Tongue (tissue), 3 donors: ENCODE results near the gene TIMM8B. TPM values are rescaled to one million over a fixed set of nuclear protein-coding genes. Genes with fewer than 3 reads are reported as not detected.
A peak's percentile ranks its signal among the peaks of the same experiment; 100 is the strongest.
"Not testable (repeated sequence)": the region's sequence is repeated elsewhere in the genome, so short reads cannot be mapped to it uniquely, and the experiment has no call there.

Experiments used
- DNase-seq: peaks from one replicate; pipeline ENCODE4 v3.0.0-alpha.2; 2015
- small RNA-seq: library from RNA; depleted of rRNA; stranded (forward); fragments of <200 nt; gene quantifications from one replicate; pipeline ENCODE3, GENCODE V24; 2014; ENCODE audit warnings: low replicate concordance
- total RNA-seq: library from RNA; depleted of rRNA; stranded (reverse); fragments of >200 nt; gene quantifications from one replicate; pipeline ENCODE4 v1.2.3, GENCODE V29; 2014

Gene TIMM8B
- total RNA-seq, 1 donor from 2014 or later = 37.7 TPM

DNA sequence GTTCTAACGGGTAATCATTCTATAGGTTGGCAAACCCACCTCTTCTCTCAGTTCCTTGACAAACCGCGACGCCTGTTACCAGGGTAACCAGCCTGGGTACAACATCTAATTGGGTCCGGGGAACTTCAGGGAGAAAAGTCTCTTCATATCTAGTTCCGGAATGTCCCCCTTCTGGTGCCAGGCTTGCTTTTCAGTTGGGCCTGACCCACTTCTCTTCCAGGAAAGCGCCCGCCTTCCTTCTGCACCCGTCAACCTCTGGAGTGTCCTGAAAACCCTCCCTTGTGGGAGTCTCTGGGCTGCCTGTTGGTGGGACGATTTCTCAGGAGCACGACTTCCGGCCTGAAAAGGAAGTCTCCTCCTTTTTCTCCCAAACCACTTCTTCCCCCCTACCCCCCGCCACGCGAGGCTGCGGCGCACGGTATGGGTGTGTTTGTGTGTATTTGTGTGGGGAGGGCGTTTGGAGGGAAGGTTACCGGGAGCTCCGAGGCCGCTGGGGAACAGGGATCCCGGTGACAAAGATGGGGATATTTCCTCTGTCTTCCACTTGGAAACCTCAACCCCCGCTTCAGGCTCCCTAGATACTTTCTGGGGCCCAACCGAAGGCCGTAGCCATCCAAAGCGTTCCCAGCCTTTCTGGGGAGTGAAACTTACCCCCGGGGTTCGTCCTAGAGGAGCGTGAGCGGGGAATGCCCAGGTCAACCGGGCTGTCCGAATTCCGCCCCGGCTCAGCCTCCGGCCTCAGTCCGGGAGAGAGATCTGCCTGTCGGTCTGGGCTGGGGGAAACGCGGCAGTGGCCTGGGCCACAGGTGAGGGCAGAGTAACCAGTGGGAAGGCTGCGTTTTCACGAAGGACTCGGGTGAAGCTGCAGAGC lies 12.4 kb downstream of the TIMM8B start, which contains the start of the genes NKAPD1 and PIH1D2:
Gene NKAPD1, plus strand, starts transcription at position 359 of the 871 bp plus-strand sequence. CDS start 1,276 bp downstream, outside the sequence.
Gene PIH1D2, minus strand, starts transcription at position 77 of the 871 bp plus-strand sequence. CDS start 843 bp downstream, outside the sequence.
- DNase-seq = peak; percentile 91

DNA sequence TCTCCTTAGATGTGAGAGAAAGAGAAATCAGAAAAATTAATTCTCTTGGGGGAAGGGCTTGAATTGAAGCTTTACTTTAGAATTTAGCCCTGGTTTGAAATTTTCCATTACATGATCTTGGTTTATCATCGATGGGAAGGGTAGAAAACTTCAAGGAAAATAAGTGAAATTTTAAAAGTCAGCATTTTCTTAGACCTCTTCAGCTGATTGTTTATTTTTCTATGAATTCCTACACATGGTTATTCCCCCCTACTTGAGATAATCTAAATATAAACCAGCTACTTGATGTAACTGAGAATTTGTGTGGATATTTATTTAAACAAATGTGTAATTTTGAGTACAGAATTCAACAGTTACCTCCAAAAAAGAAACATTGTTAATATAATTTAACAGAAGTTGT lies 23.6 kb downstream of the TIMM8B start:
- DNase-seq = no peak

DNA sequence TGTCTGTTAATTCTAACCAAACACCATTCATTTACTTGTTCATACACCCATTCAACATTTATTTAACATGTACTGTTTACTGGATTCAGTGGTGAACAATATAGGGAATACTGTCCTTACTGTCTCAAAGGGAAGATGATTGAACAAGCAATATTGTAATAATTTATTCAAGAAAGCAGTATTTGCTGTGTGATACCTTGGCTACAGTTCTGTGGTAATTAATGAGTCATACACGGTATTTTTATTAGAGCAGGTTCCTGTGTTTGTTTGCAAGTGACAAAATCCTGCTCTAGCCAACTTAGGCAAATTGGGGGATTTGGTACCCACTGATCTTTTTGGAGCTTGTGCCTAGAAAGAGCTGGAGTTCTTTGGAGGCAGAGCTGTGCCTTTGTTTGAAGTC lies 28.5 kb downstream of the TIMM8B start:
- no peak for DNase-seq

DNA sequence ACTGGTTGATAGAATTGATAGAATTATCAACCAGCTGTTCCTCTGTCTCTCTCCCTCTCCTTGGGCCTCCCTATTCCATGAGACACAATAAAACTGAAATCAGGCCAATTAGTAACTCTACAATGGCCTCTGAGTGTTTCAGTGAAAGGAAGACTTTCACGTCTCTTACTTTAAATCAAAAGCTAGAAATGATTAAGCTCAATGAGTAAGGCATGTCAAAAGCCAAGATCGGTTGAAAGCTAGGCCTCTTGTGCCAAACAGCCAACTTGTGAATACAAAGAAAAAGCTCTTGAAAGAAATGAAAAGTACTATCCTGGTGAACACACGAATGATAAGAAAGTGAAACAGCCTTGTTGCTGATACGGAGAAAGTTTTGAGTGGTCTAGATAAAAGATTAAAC lies 29.4 kb downstream of the TIMM8B start:
- no peak for DNase-seq

DNA sequence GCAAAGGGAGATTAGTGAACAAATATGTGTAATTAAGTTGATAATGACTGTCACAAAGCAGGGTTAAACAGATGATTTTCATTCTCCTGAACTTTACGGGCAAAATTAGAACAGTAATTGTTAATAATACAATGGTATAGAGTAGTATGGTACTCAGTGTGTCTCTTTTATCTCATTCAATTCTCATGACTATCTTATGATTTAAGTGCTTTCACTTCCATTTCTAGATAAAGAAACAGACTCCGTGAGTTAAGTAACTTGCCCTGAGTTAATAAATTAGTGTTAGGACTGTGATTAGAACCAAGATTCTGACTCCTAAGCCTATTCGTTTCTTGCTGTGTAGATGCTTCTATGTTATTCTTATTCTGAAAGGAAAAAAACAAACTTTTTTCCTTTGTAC lies 34.8 kb downstream of the TIMM8B start:
- DNase-seq = no peak

DNA sequence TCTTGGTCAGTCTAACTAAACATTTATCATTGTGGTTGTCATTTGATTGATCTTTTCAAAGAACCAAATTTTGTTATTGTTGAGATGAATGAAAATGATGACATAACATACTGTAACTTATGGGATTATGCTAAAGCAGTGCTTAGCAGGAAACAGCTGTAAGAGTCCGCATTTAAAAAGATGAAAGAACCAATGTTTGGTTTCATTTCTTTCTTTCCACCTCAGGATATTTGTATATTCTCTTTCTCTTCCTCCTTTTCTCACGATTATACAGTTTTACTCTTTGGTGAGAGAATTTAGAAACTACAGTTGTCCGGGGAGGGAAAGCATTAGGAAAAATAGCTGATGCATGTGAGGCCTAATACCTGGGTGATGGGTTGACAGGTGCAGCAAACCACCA lies 35.8 kb downstream of the TIMM8B start:
- DNase-seq = no peak

DNA sequence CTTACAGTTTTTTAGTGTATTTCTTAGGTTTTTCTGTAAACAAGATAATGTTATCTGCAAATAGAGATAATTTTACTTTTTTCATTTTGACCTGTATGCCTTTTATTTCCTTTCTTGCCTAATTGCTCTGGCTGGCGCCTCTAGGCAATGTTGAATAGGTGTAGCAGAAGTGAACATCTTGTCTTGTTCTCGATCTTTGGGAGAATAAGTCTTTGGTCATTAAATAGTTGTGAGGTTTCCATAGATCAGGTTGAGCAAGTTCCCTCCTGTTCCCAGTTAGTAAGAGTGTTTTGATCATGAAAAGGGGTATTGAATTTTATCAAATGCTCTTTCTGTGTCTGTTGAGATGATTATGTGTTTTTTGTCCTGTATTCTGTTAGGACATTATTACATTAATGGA lies 36.8 kb downstream of the TIMM8B start:
- no peak for DNase-seq

DNA sequence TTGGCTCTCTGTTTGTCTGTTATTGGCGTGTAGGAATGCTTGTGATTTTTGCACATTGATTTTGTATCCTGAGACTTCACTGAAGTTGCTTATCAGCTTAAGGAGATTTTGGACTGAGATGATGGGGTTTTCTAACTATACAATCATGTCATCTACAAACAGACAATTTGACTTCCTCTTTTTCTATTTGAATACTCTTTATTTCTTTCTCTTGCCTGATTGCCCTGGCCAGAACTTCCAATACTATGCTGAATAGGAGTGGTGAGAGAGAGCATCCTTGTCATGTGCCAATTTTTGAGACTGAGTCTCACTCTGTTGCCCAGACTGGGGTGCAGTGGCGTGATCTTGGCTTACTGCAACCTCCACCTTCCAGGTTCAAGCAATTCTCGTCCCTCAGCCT lies 38.3 kb downstream of the TIMM8B start:
- not testable (repeated sequence) for DNase-seq

DNA sequence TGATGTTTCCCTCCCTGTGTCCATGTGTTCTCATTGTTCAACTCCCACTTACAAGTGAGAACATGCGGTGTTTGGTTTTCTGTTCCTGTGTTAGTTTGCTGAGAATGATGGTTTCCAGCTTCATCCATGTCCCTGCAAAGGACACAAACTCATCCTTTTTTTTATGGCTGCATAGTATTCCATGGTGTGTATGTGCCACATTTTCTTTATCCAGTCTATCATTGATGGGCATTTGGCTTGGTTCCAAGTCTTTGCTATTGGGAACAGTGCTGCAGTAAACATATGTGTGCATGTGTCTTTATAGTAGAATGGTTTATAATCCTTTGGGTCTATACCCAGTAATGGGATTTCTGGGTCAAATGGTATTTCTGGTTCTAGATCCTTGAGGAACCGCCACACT lies 39.9 kb downstream of the TIMM8B start:
- DNase-seq = not testable (repeated sequence)

DNA sequence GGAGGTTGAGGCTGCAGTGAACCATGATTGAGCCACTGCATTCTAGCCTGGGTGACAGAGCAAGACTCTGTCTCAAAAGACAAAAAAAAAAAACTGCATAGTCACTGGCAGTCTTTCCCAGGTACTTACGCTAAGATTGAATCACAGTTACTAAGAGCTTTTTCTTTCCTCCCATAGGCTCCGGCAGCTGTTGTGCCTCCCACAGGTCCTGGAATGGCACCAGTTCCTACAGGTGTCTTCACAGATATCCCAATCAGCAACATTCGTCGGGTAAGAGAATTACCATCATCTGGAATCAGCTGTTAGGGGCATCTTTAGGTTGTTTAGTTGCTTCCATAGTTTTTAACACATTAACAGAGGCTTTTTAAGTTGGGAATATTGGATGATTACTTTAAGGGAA lies 41.6 kb downstream of the TIMM8B start:
- no peak for DNase-seq

DNA sequence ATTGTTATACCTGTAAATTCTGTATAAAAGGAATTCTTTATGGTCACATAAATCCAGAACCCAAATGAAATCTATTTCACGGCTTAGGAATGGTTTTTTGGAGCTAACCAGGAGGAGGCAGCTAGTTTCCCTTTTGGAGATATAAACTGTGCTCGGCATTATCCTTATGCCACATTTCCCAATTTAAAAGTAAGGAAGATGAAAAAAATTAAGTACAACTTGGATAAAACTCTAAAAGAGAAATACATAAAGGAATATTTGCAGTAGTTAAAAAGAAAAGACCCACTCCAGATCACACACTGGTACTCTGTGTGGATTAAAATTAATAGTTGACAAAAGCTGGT lies 43.6 kb downstream of the TIMM8B start:
- no peak for DNase-seq

DNA sequence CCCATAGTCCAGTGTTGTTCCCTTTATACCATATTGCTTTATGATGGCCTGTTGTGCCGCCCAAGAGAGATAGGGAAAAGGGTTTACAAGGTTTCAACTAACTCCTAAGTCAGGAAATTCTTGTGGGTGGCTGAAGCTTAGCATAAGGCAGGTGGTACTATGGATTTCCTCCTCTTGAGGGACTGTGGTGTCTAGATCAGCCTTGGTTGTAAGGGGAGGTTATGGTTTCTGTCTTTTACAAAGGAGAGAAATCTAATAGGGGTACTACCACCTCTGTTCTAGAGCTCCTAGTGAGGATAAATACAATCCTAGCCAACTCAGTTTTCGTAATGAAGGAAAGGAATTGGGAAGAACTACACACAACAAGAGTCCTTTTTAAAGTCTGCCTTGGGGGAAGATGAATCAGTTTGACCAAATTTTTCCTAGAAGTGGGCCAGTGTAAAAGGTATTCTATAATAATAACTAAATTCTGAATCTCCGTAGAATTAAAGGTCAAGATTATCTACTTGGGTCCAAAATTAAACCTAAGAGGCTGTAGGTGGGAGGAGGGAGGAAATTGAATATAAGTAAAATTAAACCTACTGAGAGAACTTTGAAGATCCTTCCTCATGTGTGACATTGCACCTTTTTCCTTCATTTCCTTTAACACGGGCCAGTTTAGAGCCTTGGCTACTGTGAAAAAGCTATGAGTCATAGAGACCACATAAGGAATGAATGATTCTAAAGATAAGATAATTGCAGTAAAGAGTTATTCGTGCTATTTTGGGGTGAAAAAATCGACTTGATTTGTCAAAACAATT lies 44.2 kb downstream of the TIMM8B start:
- no peak for DNase-seq

DNA sequence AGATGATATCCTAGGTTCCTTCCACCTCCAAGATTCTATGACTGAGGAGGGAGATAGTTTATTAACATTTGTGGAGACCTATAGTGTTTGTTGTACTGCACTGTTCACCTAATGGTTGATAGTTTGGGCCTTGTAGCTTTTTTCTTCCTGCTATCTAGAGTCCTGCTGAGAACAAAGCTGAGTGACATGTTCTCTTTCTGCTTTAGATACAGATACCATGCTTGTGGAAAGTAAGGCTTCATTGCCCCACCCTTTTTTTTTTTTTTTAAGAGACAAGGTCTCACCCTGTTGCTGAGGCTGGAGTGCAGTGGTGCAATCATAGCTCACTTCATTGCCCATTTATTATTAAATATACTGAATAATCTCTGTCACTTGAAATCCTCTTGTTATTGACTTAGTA lies 49.0 kb downstream of the TIMM8B start:
- DNase-seq = no peak

Small RNA genes lying within 50 kb of the gene (small RNA-seq; reads per million reads assigned to genes)
- not detected for gene AP000907.3

Other genes with a start within 250 kb of the TIMM8B start
- gene ALG9, start 215.2 kb downstream of the TIMM8B start, total RNA-seq = 35.2 TPM
- 3.7 TPM for gene FDXACB1, start 207.6 kb downstream of the TIMM8B start, total RNA-seq
- gene CFAP68, start 207.2 kb downstream of the TIMM8B start, total RNA-seq = 16.1 TPM
- gene CRYAB, start 175.0 kb downstream of the TIMM8B start, total RNA-seq = 90.5 TPM
- gene HSPB2, start 174.0 kb downstream of the TIMM8B start, total RNA-seq = 3.8 TPM
- gene C11orf52, start 167.8 kb downstream of the TIMM8B start, total RNA-seq = 1.8 TPM
- gene DIXDC1, start 149.4 kb downstream of the TIMM8B start, total RNA-seq = 53.1 TPM
- gene DLAT, start 61.3 kb downstream of the TIMM8B start, total RNA-seq = 77.1 TPM
- gene PIH1D2, start 12.7 kb downstream of the TIMM8B start, total RNA-seq = 2.2 TPM
- gene NKAPD1, start 12.5 kb downstream of the TIMM8B start, total RNA-seq = 31.1 TPM
- gene SDHD, start 117 bp upstream of the TIMM8B start, total RNA-seq = 190 TPM
- gene IL18, start 77.3 kb upstream of the TIMM8B start, total RNA-seq = 5.2 TPM
- gene TEX12, start 80.6 kb upstream of the TIMM8B start, total RNA-seq = 2.3 TPM
- gene BCO2, start 88.8 kb upstream of the TIMM8B start, total RNA-seq = 21.1 TPM
- gene PTS, start 139.7 kb upstream of the TIMM8B start, total RNA-seq = 20.8 TPM
- not detected for gene PLET1, start 174.1 kb upstream of the TIMM8B start, total RNA-seq